H1 (cell line): ENCODE results near the gene EIF4E. TPM values are rescaled to one million over a fixed set of nuclear protein-coding genes. Genes with fewer than 3 reads are reported as not detected.
A peak's percentile ranks its signal among the peaks of the same experiment; 100 is the strongest.

ENCODE experiments used
- CTCF ChIA-PET: fragments of 300-600 bp; sonication (Branson Sonifier 250); formaldehyde crosslinking; loops from one replicate; lab custom pipeline; 2021; ENCODE audit not compliant: partially characterized antibody; lab: Charles Lee
- POLR2A ChIA-PET: fragments of 300-600 bp; sonication (Branson Sonifier 250); formaldehyde crosslinking; loops from one replicate; lab custom pipeline; 2021; ENCODE audit warnings: inconsistent platforms; ENCODE audit not compliant: partially characterized antibody; lab: Charles Lee
- DNase-seq, 2 experiments: peaks; one replicate each; pipeline versions ENCODE4 v3.0.0 to v3.0.0-alpha.2; 2010 to 2022; ENCODE audit warnings: low spot score in 2 of 2, low read depth in 1 of 2, mixed read lengths in 1 of 2
- FAIRE-seq: peaks from 2 replicates; lab custom pipeline; 2011; peaks lifted over from hg19 to GRCh38; lab: Jason Lieb, UNC
- H2AFZ ChIP-seq: 2 replicates; pipeline ENCODE4 v1.8.1; 2012; ENCODE audit warnings: low read length, inconsistent platforms
- H2AK5ac ChIP-seq: 2 replicates; pipeline ENCODE4 v1.6.1; 2013; ENCODE audit warnings: low read depth, low read length
- H2BK120ac ChIP-seq: replicated peaks from 2 replicates; pipeline ENCODE3; 2013; ENCODE audit warnings: low read depth, low read length, inconsistent platforms
- H2BK12ac ChIP-seq: 2 replicates; pipeline ENCODE4 v1.6.1; 2013; ENCODE audit warnings: low read depth, low read length
- H2BK15ac ChIP-seq: 2 replicates; pipeline ENCODE4 v1.6.1; 2013; ENCODE audit warnings: low read length
- H2BK20ac ChIP-seq: 2 replicates; pipeline ENCODE4 v1.6.1; 2013; ENCODE audit warnings: low read length
- H2BK5ac ChIP-seq: 2 replicates; pipeline ENCODE4 v1.6.1; 2013; ENCODE audit warnings: low read depth, low read length
- H3K14ac ChIP-seq: 2 replicates; pipeline ENCODE4 v1.6.1; 2013; ENCODE audit warnings: inconsistent platforms; ENCODE audit not compliant: insufficient read length
- H3K18ac ChIP-seq: 2 replicates; pipeline ENCODE4 v1.6.1; 2013; ENCODE audit warnings: low read length; ENCODE audit errors: extremely low read depth
- H3K23ac ChIP-seq: 2 replicates; pipeline ENCODE4 v1.6.1; 2013; ENCODE audit warnings: inconsistent platforms; ENCODE audit not compliant: insufficient read length
- H3K23me2 ChIP-seq: 2 replicates; pipeline ENCODE4 v1.6.1; 2013; ENCODE audit warnings: low read depth, low read length
- H3K27ac ChIP-seq: 2 replicates; pipeline ENCODE4 v1.6.1; 2011; ENCODE audit warnings: low read depth, low read length, inconsistent platforms
- H3K27me3 ChIP-seq, 4 experiments: replicated peaks in 1 of 4; 1 replicate in 1 of 4; 2 replicates in 3 of 4; pipeline versions ENCODE4 v1.6.1 to v1.8.1; 2011 to 2013; ENCODE audit warnings: low read length in 3 of 4, mild to moderate bottlenecking in 3 of 4, inconsistent platforms in 2 of 4, mixed read lengths in 2 of 4, moderate library complexity in 1 of 4; ENCODE audit not compliant: control insufficient read depth in 3 of 4, insufficient read depth in 3 of 4; ENCODE audit errors: extremely low read depth in 1 of 4
- H3K36me3 ChIP-seq, 4 experiments: 2 replicates each; pipeline versions ENCODE4 v1.6.1 to v1.8.1; 2011 to 2013; ENCODE audit warnings: mild to moderate bottlenecking in 4 of 4, low read length in 3 of 4, moderate library complexity in 2 of 4, control low read depth in 1 of 4, inconsistent platforms in 1 of 4; ENCODE audit not compliant: insufficient read depth in 4 of 4, control insufficient read depth in 2 of 4
- H3K4ac ChIP-seq: replicated peaks from 2 replicates; pipeline ENCODE3; 2013; ENCODE audit warnings: low read length, low read depth, mixed read lengths, inconsistent platforms; ENCODE audit not compliant: insufficient read length
- H3K4me1 ChIP-seq, 4 experiments: replicated peaks in 1 of 4; 1 replicate in 1 of 4; 2 replicates in 3 of 4; pipeline versions ENCODE4 v1.6.1 to v1.8.1; 2011 to 2013; ENCODE audit warnings: low read length in 3 of 4, inconsistent platforms in 2 of 4, mixed read lengths in 1 of 4; ENCODE audit not compliant: insufficient read depth in 4 of 4, control insufficient read depth in 3 of 4
- H3K4me2 ChIP-seq, 2 experiments: 2 replicates each; pipeline versions ENCODE4 v1.6.1 to v1.8.1; 2011 to 2013; ENCODE audit warnings: low read depth in 2 of 2, low read length in 2 of 2, control low read depth in 1 of 2, inconsistent platforms in 1 of 2, mild to moderate bottlenecking in 1 of 2; ENCODE audit not compliant: insufficient read depth in 1 of 2
- H3K4me3 ChIP-seq, 4 experiments: fragments of 200-600, 300-600 bp in 1 of 4; sonication (generic), shearing (Covaris generic), sonication (Bioruptor Twin) in 1 of 4; 2 replicates each; pipeline versions ENCODE4 v1.5.1 to v1.8.1; 2011 to 2016; ENCODE audit warnings: low read length in 4 of 4, low read depth in 3 of 4, control low read depth in 2 of 4, inconsistent platforms in 2 of 4, mild to moderate bottlenecking in 2 of 4, mixed read lengths in 1 of 4, moderate library complexity in 1 of 4; ENCODE audit not compliant: insufficient read depth in 2 of 4; ENCODE audit errors: extremely low read depth in 1 of 4
- H3K56ac ChIP-seq: replicated peaks from 2 replicates; pipeline ENCODE3; 2013; ENCODE audit warnings: low read depth, mild to moderate bottlenecking, mixed read lengths, low read length, inconsistent platforms; ENCODE audit not compliant: insufficient read length
- H3K79me1 ChIP-seq: 2 replicates; pipeline ENCODE4 v1.6.1; 2013; ENCODE audit warnings: low read depth, low read length, control low read depth
- H3K79me2 ChIP-seq, 2 experiments: 2 replicates each; pipeline versions ENCODE4 v1.6.1 to v1.8.1; 2012 to 2013; ENCODE audit warnings: low read length in 2 of 2, mild to moderate bottlenecking in 2 of 2, inconsistent platforms in 1 of 2; ENCODE audit not compliant: insufficient read depth in 2 of 2, control insufficient read depth in 1 of 2
- H3K9ac ChIP-seq, 4 experiments: replicated peaks in 1 of 4; 1 replicate in 1 of 4; 2 replicates in 3 of 4; pipeline versions ENCODE4 v1.6.1 to v1.8.1; 2011 to 2013; ENCODE audit warnings: low read depth in 3 of 4, low read length in 3 of 4, control low read depth in 2 of 4, mild to moderate bottlenecking in 2 of 4, moderate library complexity in 2 of 4, inconsistent platforms in 1 of 4; ENCODE audit errors: extremely low read depth in 1 of 4
- H3K9me3 ChIP-seq, 2 experiments: 2 replicates each; pipeline versions ENCODE4 v1.6.1 to v1.8.1; 2012 to 2013; ENCODE audit warnings: mild to moderate bottlenecking in 2 of 2, moderate library complexity in 2 of 2, control low read depth in 1 of 2, inconsistent platforms in 1 of 2, low read depth in 1 of 2, low read length in 1 of 2, mixed read lengths in 1 of 2; ENCODE audit not compliant: insufficient read depth in 2 of 2
- H4K20me1 ChIP-seq, 2 experiments: replicated peaks in 1 of 2; 2 replicates each; pipeline versions ENCODE3 to v1.8.1; 2011 to 2013; ENCODE audit warnings: inconsistent platforms in 2 of 2, low read length in 2 of 2, mild to moderate bottlenecking in 1 of 2; ENCODE audit not compliant: insufficient read depth in 2 of 2, control insufficient read depth in 1 of 2
- H4K5ac ChIP-seq: 2 replicates; pipeline ENCODE4 v1.6.1; 2013; ENCODE audit warnings: low read length, low read depth, mixed read lengths, inconsistent platforms; ENCODE audit not compliant: insufficient read length
- H4K8ac ChIP-seq: 2 replicates; pipeline ENCODE4 v1.8.0; 2013; ENCODE audit warnings: mild to moderate bottlenecking, moderate library complexity, low read length, inconsistent platforms; ENCODE audit not compliant: insufficient read depth; ENCODE audit errors: extremely low read depth
- H4K91ac ChIP-seq: replicated peaks from 2 replicates; pipeline ENCODE3; 2013; ENCODE audit warnings: low read length, mixed read lengths, inconsistent platforms; ENCODE audit not compliant: insufficient read length
- EP300 ChIP-seq, 2 experiments: IDR thresholded peaks; 1 replicate in 1 of 2; 2 replicates in 1 of 2; pipeline ENCODE4 v1.6.1; 2011 to 2012; ENCODE audit warnings: low read depth in 2 of 2, low read length in 2 of 2, mild to moderate bottlenecking in 2 of 2, borderline replicate concordance in 1 of 2, inconsistent platforms in 1 of 2, moderate library complexity in 1 of 2
- GABPA ChIP-seq: IDR thresholded peaks from 2 replicates; pipeline ENCODE4 v1.6.1; 2011; ENCODE audit warnings: mild to moderate bottlenecking, low read length, moderate library complexity, borderline replicate concordance; ENCODE audit not compliant: insufficient read depth
- HDAC2 ChIP-seq, 2 experiments: fragments of 300-600 bp in 1 of 2; sonication (generic) in 1 of 2; IDR thresholded peaks; 2 replicates each; pipeline ENCODE4 v1.6.1; 2011 to 2012; ENCODE audit warnings: low read depth in 2 of 2, low read length in 2 of 2, mild to moderate bottlenecking in 2 of 2, moderate library complexity in 2 of 2, borderline replicate concordance in 1 of 2, inconsistent platforms in 1 of 2
- KDM5A ChIP-seq: fragments of 200-600 bp; IDR thresholded peaks from 2 replicates; pipeline ENCODE4 v1.7.1; 2012; ENCODE audit warnings: mild to moderate bottlenecking, low read length, inconsistent platforms, mixed read lengths
- POLR2AphosphoS5 ChIP-seq: IDR thresholded peaks from 2 replicates; pipeline ENCODE4 v1.6.1; 2011; ENCODE audit warnings: low read depth, low read length
- RFX5 ChIP-seq: IDR thresholded peaks from 2 replicates; pipeline ENCODE4 v1.6.1; 2011; ENCODE audit warnings: low read depth, low read length, improper control_type of control experiment, borderline replicate concordance
- TBP ChIP-seq: IDR thresholded peaks from 2 replicates; pipeline ENCODE4 v1.6.1; 2011; ENCODE audit warnings: low read depth, low read length, improper control_type of control experiment
- ZNF274 ChIP-seq: IDR thresholded peaks from 2 replicates; pipeline ENCODE4 v1.7.0; 2012; ENCODE audit warnings: low read length, borderline replicate concordance; ENCODE audit errors: extremely low read depth
- WGBS, 2 experiments: shearing (Covaris generic) in 1 of 2; methylation state at CpG; one replicate each; pipeline versions ENCODE4 v1.1.6 to v1.1.7; 2013 to 2015; ENCODE audit warnings: low lambda C conversion rate in 2 of 2, mixed read lengths in 2 of 2, inconsistent platforms in 1 of 2, low coverage in 1 of 2, missing lambda C conversion rate in 1 of 2; ENCODE audit not compliant: insufficient replicate concordance in 2 of 2, insufficient coverage in 1 of 2, insufficient read length in 1 of 2; ENCODE audit errors: extremely low coverage in 1 of 2, missing lambda C conversion rate in 1 of 2; 5-methylcytosine and 5-hydroxymethylcytosine counted together
- polyA plus RNA-seq, 7 experiments: library from polyadenylated mRNA; depleted of rRNA in 3 of 7; stranded (reverse) in 5 of 7; unstranded in 2 of 7; fragments of >200 nt in 5 of 7; fragments of 200-250 nt in 2 of 7; gene quantifications; 1 replicate in 5 of 7; 2 replicates in 1 of 7; 4 replicates in 1 of 7; pipeline versions ENCODE4 v1.2.1 to v1.2.3, GENCODE V29; 2011 to 2013; ENCODE audit warnings: missing spikeins in 2 of 7, mixed read lengths in 2 of 7
- total RNA-seq: library from RNA; stranded (reverse); fragmentation: NEBNext Ultra II Directional; extraction: Animal tissue kit (Norgen Biotek cat#: 25700); gene quantifications from 2 replicates; pipeline ENCODE4 v1.2.1, GENCODE V29; 2021
- TF ChIP-seq, protein P1 (sequence below): IDR thresholded peaks from 2 replicates; pipeline ENCODE4 v1.6.1; 2012; ENCODE audit warnings: inconsistent platforms

EIF4E gene
- total and polyA plus RNA-seq, 2 of the 8 experiments (the other 6 are each of a cell fraction or from before 2014, with no cell fraction given): 59.6 to 185 TPM

DNA sequence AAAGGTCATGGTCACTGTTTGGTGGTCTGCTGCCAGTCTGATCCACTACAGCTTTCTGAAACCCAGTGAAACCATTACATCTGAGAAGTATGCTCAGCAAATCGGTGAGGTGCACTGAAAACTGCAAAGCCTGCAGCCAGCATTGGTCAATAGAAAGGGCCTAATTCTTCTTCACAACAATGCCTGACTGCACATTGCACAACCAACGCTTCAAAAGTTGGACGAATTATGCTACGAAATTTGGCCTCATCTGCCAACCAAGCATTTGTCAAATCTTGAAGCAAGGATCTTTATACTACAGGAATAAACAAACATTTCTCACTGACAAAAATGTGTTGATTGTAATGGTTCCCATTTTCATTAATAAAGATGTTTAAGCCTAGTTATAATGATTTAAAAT, 90.4 kb downstream of the EIF4E start:
- no peaks in the 10 kb centered on the region for H3K27me3 ChIP-seq
- H3K18ac ChIP-seq: no peak overlapping the region
- H2BK120ac ChIP-seq: no peak overlapping the region
- H2BK15ac ChIP-seq: no peak overlapping the region
- no peak overlapping the region for H2AK5ac ChIP-seq
- POLR2A ChIA-PET: no interaction called here
- FAIRE-seq (no peak), DNase-seq (no peak)
- 0 out of 2 replicates have a peak overlapping the region, but pooled peaks have one; percentile 41 for H2AFZ ChIP-seq
- no peak overlapping the region for H3K14ac ChIP-seq
- no peaks in the 10 kb centered on the region for H3K79me1 ChIP-seq
- H3K4me2 ChIP-seq: no peak overlapping the region
- H3K4ac ChIP-seq: no peak overlapping the region
- H2BK5ac ChIP-seq: no peak overlapping the region
- H3K9me3 ChIP-seq: peaks cover 0 to 3% of the 10 kb centered on the region in 2 experiments; a peak in 2 of 4 replicates
- CTCF ChIA-PET: no interaction called here
- no peak overlapping the region for H2BK12ac ChIP-seq
- no peak overlapping the region for H4K8ac ChIP-seq
- no peak overlapping the region for H4K91ac ChIP-seq
- H3K27ac ChIP-seq: no peak overlapping the region
- H3K79me2 ChIP-seq: no peaks in the 10 kb centered on the region
- WGBS, 2 experiments: 91% methylated on average over 4 of the region's 4 CpGs; no CpG with 5 or more reads in 1 of the 2 experiments
- H4K5ac ChIP-seq: no peak overlapping the region
- no peak overlapping the region for H3K56ac ChIP-seq
- no peaks in the 10 kb centered on the region for H3K4me1 ChIP-seq
- H3K36me3 ChIP-seq: peaks cover 0 to 3% (median 0%) of the 10 kb centered on the region in 4 experiments; a peak in 1 of 8 replicates
- no peaks in the 10 kb centered on the region for H4K20me1 ChIP-seq
- H3K23me2 ChIP-seq: no peaks in the 10 kb centered on the region; the same call in 1 of the 2 replicates
- H3K4me3 ChIP-seq: no peak overlapping the region
- H2BK20ac ChIP-seq: no peak overlapping the region
- H3K9ac ChIP-seq: no peak overlapping the region
- no peak overlapping the region for H3K23ac ChIP-seq
- TF ChIP-seq ZNF274: no peak
- TF ChIP-seq HDAC2 (IDR thresholded peaks at IDR 0.05; ENCODE audit: borderline replicate concordance in 1 of 2, low read depth in 2 of 2, low read length in 2 of 2): no peak
- TF ChIP-seq, protein P1, sequence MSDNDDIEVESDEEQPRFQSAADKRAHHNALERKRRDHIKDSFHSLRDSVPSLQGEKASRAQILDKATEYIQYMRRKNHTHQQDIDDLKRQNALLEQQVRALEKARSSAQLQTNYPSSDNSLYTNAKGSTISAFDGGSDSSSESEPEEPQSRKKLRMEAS: no peak
- TF ChIP-seq RFX5: no peak
- no peak for TF ChIP-seq TBP
- TF ChIP-seq EP300 (IDR thresholded peaks at IDR 0.05; ENCODE audit: borderline replicate concordance in 1 of 2, low read depth in 2 of 2, low read length in 2 of 2): no peak
- no peak for TF ChIP-seq GABPA
- TF ChIP-seq POLR2AphosphoS5: no peak
- TF ChIP-seq KDM5A: no peak
